DMS79 (cell line): ENCODE results near the gene TBC1D2.
"Not testable (repeated sequence)": the region's sequence is repeated elsewhere in the genome, so short reads cannot be mapped to it uniquely, and the experiment has no call there.

Experiments used
- DNase-seq: peaks from one replicate; lab custom pipeline; 2025; lab: John Stamatoyannopoulos, UW

The TBC1D2 gene

GRCh38 chr9:98272083-98272482, 16.6 kb upstream of the TBC1D2 start:
- DNase-seq, result no peak

DNA sequence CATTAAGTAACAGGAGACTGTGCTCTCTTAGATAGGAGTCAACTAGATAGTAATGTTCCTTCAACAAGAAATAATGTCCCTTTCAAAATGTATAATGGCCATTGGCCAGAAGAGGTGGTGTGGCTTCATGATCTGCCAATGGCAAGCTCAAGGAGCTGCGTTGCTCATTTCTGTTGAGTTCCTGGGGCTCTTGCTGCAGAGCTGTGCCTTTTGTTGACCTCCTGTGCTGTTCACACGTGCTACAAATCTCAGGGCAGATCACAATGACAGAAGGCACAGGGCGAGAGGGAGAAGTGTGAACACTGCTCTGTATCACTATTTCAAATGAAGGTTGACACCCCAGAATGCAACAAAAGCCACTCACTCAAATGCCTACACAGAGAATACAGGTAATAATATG, 16.0 kb upstream of the TBC1D2 start:
- no peak for DNase-seq

- DNase-seq, result not testable (repeated sequence)
Measured at GRCh38 chr9:98270284-98270683, 14.8 kb upstream of the TBC1D2 start.

- DNase-seq, result not testable (repeated sequence)
Measured at GRCh38 chr9:98269652-98270051, 14.2 kb upstream of the TBC1D2 start.

DNA sequence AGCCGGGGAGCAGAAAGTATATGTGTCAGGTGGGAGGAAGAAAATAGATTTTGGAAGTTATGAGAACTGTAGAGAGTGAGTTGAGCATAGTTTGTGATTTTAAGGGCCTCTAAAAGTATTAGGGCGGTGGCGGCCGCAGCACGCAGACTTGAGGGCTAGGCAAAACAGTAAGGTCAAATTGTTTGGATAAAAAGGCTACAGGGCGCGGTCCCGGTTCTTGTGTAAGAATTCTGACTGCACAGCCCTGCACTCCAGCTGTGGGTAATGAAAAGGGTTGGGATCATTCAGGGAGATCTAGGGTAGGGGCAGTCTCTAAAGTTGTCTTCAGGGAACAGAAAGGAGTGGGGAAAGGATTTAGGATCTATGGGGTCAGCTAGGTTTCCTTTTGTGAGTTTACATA, 12.1 kb upstream of the TBC1D2 start:
- not testable (repeated sequence) for DNase-seq

GRCh38 chr9:98264516-98264915, 9.1 kb upstream of the TBC1D2 start:
- no peak for DNase-seq

- DNase-seq, result peak; percentile 18
Measured at GRCh38 chr9:98263482-98264357, 8.3 kb upstream of the TBC1D2 start.

DNA sequence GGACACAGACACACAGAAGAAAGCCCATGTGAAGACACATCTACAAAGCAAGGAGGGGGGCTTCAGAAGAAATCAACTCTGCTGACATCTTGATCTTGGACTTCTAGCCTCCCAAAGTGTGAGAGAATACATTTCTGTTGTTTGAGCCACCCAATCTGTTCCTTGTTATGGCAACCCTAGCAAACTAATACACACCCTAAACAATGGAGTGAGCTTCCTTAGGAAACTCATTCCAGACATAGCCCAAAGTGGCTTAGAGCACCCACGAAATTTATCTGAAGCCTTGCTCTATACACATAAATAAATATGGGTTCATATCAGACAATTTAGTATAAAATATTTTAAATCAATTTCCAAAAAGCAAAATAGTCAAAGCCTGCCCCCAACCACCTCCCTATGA, 7.6 kb upstream of the TBC1D2 start:
- DNase-seq, result no peak

DNA sequence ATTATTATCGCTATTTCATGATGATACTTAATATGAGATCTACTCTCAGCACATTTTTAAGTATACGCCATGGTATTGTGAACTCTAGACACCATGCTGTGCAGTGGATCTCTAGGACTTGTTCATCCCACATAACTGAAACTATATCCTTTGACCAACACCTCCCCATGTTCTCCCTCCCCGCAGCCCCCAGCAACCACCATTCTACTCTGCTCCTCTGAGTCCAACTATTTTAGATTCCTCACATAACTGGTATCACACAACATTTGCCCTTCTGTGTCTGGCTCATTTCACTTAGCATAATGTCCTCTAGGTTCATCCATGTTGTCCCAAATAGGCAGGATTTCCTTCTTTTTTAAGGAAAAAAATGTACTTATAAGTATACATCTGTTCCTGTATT, 6.6 kb upstream of the TBC1D2 start:
- DNase-seq, result no peak

DNA sequence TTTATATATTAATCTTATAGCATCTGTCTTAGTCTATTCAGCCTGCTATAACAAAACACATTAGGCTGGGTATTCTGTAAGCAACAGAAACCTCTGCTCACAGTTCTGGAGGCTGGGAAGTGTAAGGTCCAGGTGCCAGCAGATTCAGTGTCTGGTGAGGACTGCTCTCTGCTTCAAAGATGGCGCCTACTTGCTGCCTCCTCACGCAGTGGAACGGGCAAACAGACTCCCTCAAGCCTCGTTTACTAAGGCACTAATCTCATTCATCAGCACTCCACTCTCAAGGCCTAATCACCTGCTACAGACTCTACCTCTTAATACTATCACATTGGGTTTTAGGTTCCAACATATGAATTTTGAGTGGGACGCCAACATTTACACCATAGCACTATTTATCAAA, 5.2 kb upstream of the TBC1D2 start:
- DNase-seq, result no peak

GRCh38 chr9:98259791-98260190, 4.3 kb upstream of the TBC1D2 start:
- no peak for DNase-seq

DNA sequence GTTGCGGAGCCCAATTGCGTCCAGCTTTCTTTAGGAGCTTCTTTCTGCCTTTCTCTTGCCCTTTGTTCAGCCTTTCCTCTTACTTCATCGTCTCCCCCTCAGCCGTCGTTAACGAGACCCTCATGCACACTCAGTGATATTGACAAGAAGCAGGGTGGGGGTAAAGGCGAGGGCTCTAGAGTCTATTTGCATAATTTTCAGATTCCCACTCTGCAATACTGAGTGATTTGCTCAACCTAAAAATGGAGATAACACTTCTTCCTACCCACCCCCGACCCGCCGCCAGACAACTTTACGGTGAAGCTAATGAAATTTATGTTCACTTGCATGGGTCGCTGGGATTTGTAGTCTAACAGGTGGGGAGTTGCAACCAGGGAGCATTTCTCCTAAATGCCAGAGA, 1.3 kb upstream of the TBC1D2 start:
- DNase-seq, result peak; percentile 17

GRCh38 chr9:98255061-98255577, 330 bp downstream of the TBC1D2 start:
- no peak for DNase-seq

DNA sequence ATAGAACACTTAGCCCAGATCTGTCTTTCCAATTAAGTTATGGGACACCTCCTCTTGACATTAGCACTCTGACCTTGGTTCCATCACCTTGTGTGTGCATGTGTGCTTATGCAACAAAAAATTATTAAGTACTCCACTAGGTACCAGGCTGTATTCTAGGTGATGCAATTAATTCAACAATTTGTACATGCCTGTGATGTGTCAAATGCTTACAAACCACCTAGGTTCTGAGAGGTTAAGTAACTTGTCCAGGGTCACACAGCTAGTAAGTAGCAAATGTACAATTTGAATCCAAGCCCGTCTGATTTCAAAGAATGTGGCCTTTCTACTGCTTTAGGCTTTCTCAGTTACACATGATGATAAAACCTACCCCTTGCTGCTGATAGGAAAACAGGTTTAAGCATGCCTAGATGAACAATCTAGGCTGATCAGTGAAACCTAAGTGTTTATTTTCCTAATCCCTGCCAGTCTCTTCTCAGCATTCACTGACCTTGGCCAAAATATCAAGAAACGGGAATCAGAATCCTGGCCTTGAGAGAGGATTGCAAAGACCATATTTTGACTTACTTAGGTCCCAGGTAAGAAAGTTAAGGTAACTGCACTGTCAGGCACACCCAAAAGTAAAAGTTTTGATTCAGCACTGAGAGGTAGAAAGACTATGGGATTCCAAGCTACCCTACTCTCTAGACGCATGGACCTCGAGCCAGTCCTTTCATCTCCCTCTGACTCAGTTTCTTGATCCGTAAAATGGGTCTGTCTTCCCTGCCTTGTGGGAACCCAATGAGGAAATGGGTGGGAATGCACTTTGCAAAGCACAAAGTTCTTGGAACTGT, 1.0 kb downstream of the TBC1D2 start:
- no peak for DNase-seq

- no peak for DNase-seq
Measured at GRCh38 chr9:98253565-98253964, 1.9 kb downstream of the TBC1D2 start.

- no peak for DNase-seq
Measured at GRCh38 chr9:98251551-98251950, 3.9 kb downstream of the TBC1D2 start.

GRCh38 chr9:98249771-98250170, 5.7 kb downstream of the TBC1D2 start:
- no peak for DNase-seq

DNA sequence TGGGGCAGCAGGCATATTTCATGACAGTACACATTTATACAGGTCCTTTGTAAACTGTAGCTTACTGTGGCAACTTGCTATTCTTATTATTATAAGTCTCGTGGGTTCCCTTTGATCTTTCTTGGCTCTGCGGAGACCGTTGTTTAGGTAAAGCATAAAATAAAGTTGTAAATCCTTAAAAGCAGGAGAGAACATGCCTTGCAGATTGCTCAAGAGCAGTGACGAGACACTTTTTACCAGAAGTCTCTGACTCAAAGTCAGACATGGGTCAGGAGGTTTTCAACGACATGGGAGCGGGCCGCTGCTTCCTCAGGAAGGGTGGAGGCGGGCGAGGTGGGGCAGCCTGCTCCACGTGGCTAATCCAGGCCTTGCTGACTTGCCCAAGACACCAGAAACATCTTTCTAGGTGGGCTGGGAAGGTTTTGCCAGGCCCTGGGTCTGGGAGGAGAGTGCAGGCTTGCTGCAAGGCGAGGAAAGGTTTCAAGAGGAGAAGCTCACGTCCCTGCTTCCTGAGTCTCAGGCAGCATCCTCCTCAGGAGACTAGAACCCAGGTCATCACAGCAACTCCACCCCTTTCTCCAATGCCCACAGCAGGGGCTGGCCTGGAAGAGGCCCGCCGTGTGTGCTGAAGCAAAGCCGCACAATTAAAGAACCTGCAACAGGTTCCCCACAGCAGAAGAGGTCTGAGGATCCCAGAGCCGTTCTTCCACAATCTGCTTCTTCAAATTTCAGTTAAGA, 6.5 kb downstream of the TBC1D2 start:
- DNase-seq, result no peak

DNA sequence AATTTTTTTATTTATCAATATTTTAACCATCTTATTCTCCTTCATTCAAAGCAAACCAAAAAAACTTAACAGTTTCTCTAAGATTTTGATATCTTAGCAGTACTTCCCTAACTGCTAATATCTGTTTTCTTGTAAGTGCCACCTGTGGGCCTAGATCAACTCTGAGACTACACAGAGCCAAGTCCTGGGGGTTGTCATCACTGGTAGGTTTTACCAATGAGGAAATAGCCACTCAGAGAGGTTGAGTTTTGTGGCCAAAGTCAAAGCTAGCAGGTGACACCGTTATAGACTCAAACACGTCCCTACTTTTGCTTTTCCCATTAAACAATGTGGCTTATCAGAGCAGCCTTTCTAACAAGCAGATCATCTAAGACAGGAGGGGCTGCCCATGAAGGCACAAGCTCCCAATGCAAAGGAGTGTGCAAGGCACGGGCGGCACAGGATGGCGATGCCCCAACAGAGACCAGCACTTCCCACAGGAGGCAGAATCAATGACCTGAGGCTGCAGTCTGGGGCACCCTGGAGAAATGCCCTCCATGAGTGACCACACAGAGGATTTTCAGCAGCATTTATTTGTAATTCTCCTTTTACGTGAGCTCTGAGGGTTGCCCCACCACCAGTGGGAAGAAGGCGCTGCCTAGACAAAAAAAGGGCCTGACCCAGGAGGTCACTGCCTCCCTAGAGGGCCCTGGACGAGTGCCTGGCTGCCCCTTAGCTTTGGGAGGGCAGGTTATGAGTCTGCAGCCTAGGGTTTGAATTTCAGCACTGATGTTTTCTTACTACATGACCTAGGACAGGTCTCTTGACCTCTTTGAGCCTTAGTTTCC, 7.4 kb downstream of the TBC1D2 start:
- no peak for DNase-seq

- DNase-seq, result no peak
Measured at GRCh38 chr9:98242426-98242825, 13.0 kb downstream of the TBC1D2 start.
